HuH-7 (cell line): Measurements from ENCODE around the gene ZNF609.

ENCODE experiments used
- DNase-seq: peaks from one replicate; pipeline ENCODE4 v3.0.0; 2011; ENCODE audit warnings: low spot score

The ZNF609 gene

GRCh38 chr15:64460206-64460723, at the start of gene ZNF609:
ZNF609 (plus strand) TSS chr15:64460578; CDS start chr15:64499420, 38,842 bp downstream.
- peak; percentile 94 for DNase-seq

- DNase-seq = no peak
Observed at GRCh38 chr15:64412216-64412615, 48.2 kb upstream of the ZNF609 start.

GRCh38 chr15:64422697-64423096, 37.7 kb upstream of the ZNF609 start:
- no peak for DNase-seq

GRCh38 chr15:64423970-64424369, 36.4 kb upstream of the ZNF609 start:
- DNase-seq = no peak

- DNase-seq = no peak
Observed at GRCh38 chr15:64425221-64425620, 35.2 kb upstream of the ZNF609 start.

- no peak for DNase-seq
Observed at GRCh38 chr15:64426845-64427465, 33.4 kb upstream of the ZNF609 start.

GRCh38 chr15:64429448-64429847, 30.9 kb upstream of the ZNF609 start:
- DNase-seq = no peak

- DNase-seq = no peak
Observed at GRCh38 chr15:64430000-64430735, 30.2 kb upstream of the ZNF609 start.

GRCh38 chr15:64437982-64438381, 22.4 kb upstream of the ZNF609 start:
- DNase-seq = no peak

GRCh38 chr15:64438653-64439447, 21.5 kb upstream of the ZNF609 start:
- DNase-seq = no peak

- no peak for DNase-seq
Observed at GRCh38 chr15:64441852-64442251, 18.5 kb upstream of the ZNF609 start.

- no peak for DNase-seq
Observed at GRCh38 chr15:64443016-64443415, 17.4 kb upstream of the ZNF609 start.

GRCh38 chr15:64443747-64444621, 16.4 kb upstream of the ZNF609 start:
- DNase-seq = no peak

- DNase-seq = no peak
Observed at GRCh38 chr15:64444836-64445235, 15.5 kb upstream of the ZNF609 start.

- DNase-seq = no peak
Observed at GRCh38 chr15:64447536-64448315, 12.7 kb upstream of the ZNF609 start.

GRCh38 chr15:64452988-64453688, 7.2 kb upstream of the ZNF609 start:
- no peak for DNase-seq

- DNase-seq = no peak
Observed at GRCh38 chr15:64453689-64454037, 6.7 kb upstream of the ZNF609 start.

GRCh38 chr15:64454282-64454681, 6.1 kb upstream of the ZNF609 start:
- DNase-seq = no peak

- DNase-seq = no peak
Observed at GRCh38 chr15:64455961-64456371, 4.4 kb upstream of the ZNF609 start.

GRCh38 chr15:64456634-64457108, 3.7 kb upstream of the ZNF609 start:
- DNase-seq = peak; percentile 47
